Stimulated activated CD8-positive, alpha-beta memory T cell treated with anti-CD3 and anti-CD28 coated beads, Interleukin-7, amount 100 ng/mL, for 24 hours (primary cell): ENCODE results near the gene RABL2A.
"Not testable (repeated sequence)": the region's sequence is repeated elsewhere in the genome, so short reads cannot be mapped to it uniquely, and the experiment has no call there.

Source experiments
- DNase-seq: peaks from one replicate; pipeline ENCODE4 v3.0.0-alpha.2; 2020; ENCODE audit warnings: low read depth

The RABL2A gene

GRCh38 chr2:113626616-113627330 lies at the start of gene RABL2A:
Gene RABL2A, plus strand, starts transcription at chr2:113627266. Its CDS starts 1,341 bp downstream, at chr2:113628607.
- peak; percentile 69 for DNase-seq

- DNase-seq: not testable (repeated sequence)
Measured at GRCh38 chr2:113578508-113578907, 48.6 kb upstream of the RABL2A start.

- DNase-seq: not testable (repeated sequence)
Measured at GRCh38 chr2:113582473-113582872, 44.6 kb upstream of the RABL2A start.

- DNase-seq: peak; percentile 69
Measured at GRCh38 chr2:113583521-113584225, 43.4 kb upstream of the RABL2A start.

GRCh38 chr2:113584311-113585092 lies 42.6 kb upstream of the RABL2A start:
- DNase-seq: not testable (repeated sequence)

GRCh38 chr2:113587201-113587600 lies 39.9 kb upstream of the RABL2A start:
- DNase-seq: peak; percentile 36

- not testable (repeated sequence) for DNase-seq
Measured at GRCh38 chr2:113589591-113589990, 37.5 kb upstream of the RABL2A start.

GRCh38 chr2:113591926-113592325 lies 35.1 kb upstream of the RABL2A start:
- not testable (repeated sequence) for DNase-seq

GRCh38 chr2:113593280-113593679 lies 33.8 kb upstream of the RABL2A start:
- DNase-seq: not testable (repeated sequence)

- DNase-seq: not testable (repeated sequence)
Measured at GRCh38 chr2:113595725-113596124, 31.3 kb upstream of the RABL2A start.

- DNase-seq: not testable (repeated sequence)
Measured at GRCh38 chr2:113597164-113597563, 29.9 kb upstream of the RABL2A start.

- not testable (repeated sequence) for DNase-seq
Measured at GRCh38 chr2:113597572-113597971, 29.5 kb upstream of the RABL2A start.

GRCh38 chr2:113598180-113598579 lies 28.9 kb upstream of the RABL2A start:
- not testable (repeated sequence) for DNase-seq

- DNase-seq: not testable (repeated sequence)
Measured at GRCh38 chr2:113598738-113599137, 28.3 kb upstream of the RABL2A start.

GRCh38 chr2:113599208-113599607 lies 27.9 kb upstream of the RABL2A start:
- not testable (repeated sequence) for DNase-seq

- not testable (repeated sequence) for DNase-seq
Measured at GRCh38 chr2:113602040-113602769, 24.9 kb upstream of the RABL2A start.

- DNase-seq: no peak
Measured at GRCh38 chr2:113602869-113603466, 24.1 kb upstream of the RABL2A start.

GRCh38 chr2:113603467-113604084 lies 23.5 kb upstream of the RABL2A start:
- peak; percentile 70 for DNase-seq

GRCh38 chr2:113604085-113604477 lies 23.0 kb upstream of the RABL2A start:
- peak; percentile 76 for DNase-seq

- DNase-seq: not testable (repeated sequence)
Measured at GRCh38 chr2:113604661-113605060, 22.4 kb upstream of the RABL2A start.

- not testable (repeated sequence) for DNase-seq
Measured at GRCh38 chr2:113606036-113606435, 21.0 kb upstream of the RABL2A start.
